HEK293 (cell line): ENCODE measurements around the gene KRTAP10-12.
"Not testable (repeated sequence)": the region's sequence is repeated elsewhere in the genome, so short reads cannot be mapped to it uniquely, and the experiment has no call there.

Experiments used
- CTCF ChIA-PET: fragments of 350-600 bp; formaldehyde crosslinking; extraction: SDS; loops from one replicate; lab custom pipeline; 2021; ENCODE audit warnings: antibody characterized with exemption; lab: Yijun Ruan, JAX
- POLR2A ChIA-PET: fragments of 300-600 bp; formaldehyde crosslinking; extraction: SDS; loops from one replicate; lab custom pipeline; 2020; ENCODE audit warnings: antibody characterized with exemption, inconsistent platforms; lab: Yijun Ruan, JAX
- H3K27ac ChIP-seq: fragments of 200-500 bp; sonication (Bioruptor generic); 2 replicates; pipeline ENCODE4 v1.5.1; 2014; ENCODE audit warnings: low read depth, low read length, control low read depth, inconsistent platforms; ENCODE audit errors: extremely low read depth
- H3K36me3 ChIP-seq, 2 experiments: fragments of 200-500 bp in 1 of 2; sonication (Bioruptor generic) in 1 of 2; 1 replicate in 1 of 2; 2 replicates in 1 of 2; pipeline ENCODE4 v1.5.1; 2014 to 2017; ENCODE audit warnings: inconsistent platforms in 2 of 2, low read length in 2 of 2; ENCODE audit not compliant: control insufficient read depth in 2 of 2, insufficient read depth in 1 of 2
- H3K4me1 ChIP-seq: fragments of 200-500 bp; sonication (Bioruptor generic); 2 replicates; pipeline ENCODE4 v1.5.1; 2014; ENCODE audit warnings: mild to moderate bottlenecking, low read length, inconsistent platforms; ENCODE audit not compliant: control insufficient read depth, insufficient read depth
- H3K4me3 ChIP-seq: 2 replicates; pipeline ENCODE4 v1.5.1; 2011; ENCODE audit warnings: low read depth, mild to moderate bottlenecking, control low read depth, low read length, moderate library complexity
- H3K9me3 ChIP-seq: fragments of 200-500 bp; sonication (Bioruptor generic); 2 replicates; pipeline ENCODE4 v1.5.1; 2014; ENCODE audit warnings: low read depth, low read length, inconsistent platforms; ENCODE audit not compliant: control insufficient read depth, insufficient read depth
- GLIS1 ChIP-seq: fragments of 450-650 bp; formaldehyde crosslinking; IDR thresholded peaks from 2 replicates; pipeline ENCODE4 v1.5.1; 2016; ENCODE audit warnings: missing biosample characterization, missing genetic modification characterization
- KLF8 ChIP-seq: fragments of 450-650 bp; formaldehyde crosslinking; IDR thresholded peaks from 2 replicates; pipeline ENCODE4 v1.5.1; 2016; ENCODE audit warnings: missing biosample characterization, missing genetic modification characterization
- PRDM2 ChIP-seq: fragments of 450-650 bp; formaldehyde crosslinking; IDR thresholded peaks from 2 replicates; pipeline ENCODE4 v1.5.1; 2016; ENCODE audit warnings: missing biosample characterization, missing genetic modification characterization, borderline replicate concordance
- YY1 ChIP-seq: fragments of 450-650 bp; formaldehyde crosslinking; IDR thresholded peaks from 2 replicates; pipeline ENCODE4 v1.5.1; 2018; ENCODE audit warnings: missing biosample characterization, missing genetic modification characterization
- ZBTB26 ChIP-seq: fragments of 450-650 bp; formaldehyde crosslinking; optimal IDR thresholded peaks from 2 replicates; pipeline ENCODE3; 2016; ENCODE audit warnings: missing biosample characterization, mild to moderate bottlenecking, missing genetic modification characterization
- ZEB2 ChIP-seq: fragments of 450-650 bp; formaldehyde crosslinking; IDR thresholded peaks from 2 replicates; pipeline ENCODE4 v1.5.1; 2016; ENCODE audit warnings: missing biosample characterization, missing genetic modification characterization
- ZFP37 ChIP-seq: fragments of 450-650 bp; formaldehyde crosslinking; IDR thresholded peaks from 2 replicates; pipeline ENCODE4 v1.5.1; 2016; ENCODE audit warnings: missing biosample characterization, missing genetic modification characterization
- ZNF169 ChIP-seq: fragments of 450-650 bp; formaldehyde crosslinking; IDR thresholded peaks from 2 replicates; pipeline ENCODE4 v1.5.1; 2016; ENCODE audit warnings: missing biosample characterization, missing genetic modification characterization
- ZNF175 ChIP-seq: fragments of 450-650 bp; formaldehyde crosslinking; IDR thresholded peaks from 2 replicates; pipeline ENCODE4 v1.5.1; 2016; ENCODE audit warnings: missing biosample characterization, missing genetic modification characterization
- ZNF211 ChIP-seq: fragments of 450-650 bp; formaldehyde crosslinking; IDR thresholded peaks from 2 replicates; pipeline ENCODE4 v1.5.1; 2016; ENCODE audit warnings: low read depth, missing biosample characterization, missing genetic modification characterization
- ZNF266 ChIP-seq: fragments of 450-650 bp; formaldehyde crosslinking; IDR thresholded peaks from 2 replicates; pipeline ENCODE4 v1.5.1; 2016; ENCODE audit warnings: missing biosample characterization, missing genetic modification characterization, low read depth
- ZNF302 ChIP-seq: fragments of 450-650 bp; formaldehyde crosslinking; IDR thresholded peaks from 2 replicates; pipeline ENCODE4 v1.5.1; 2016; ENCODE audit warnings: missing biosample characterization, missing genetic modification characterization, low read depth
- ZNF394 ChIP-seq: fragments of 450-650 bp; formaldehyde crosslinking; IDR thresholded peaks from 2 replicates; pipeline ENCODE4 v1.5.1; 2016; ENCODE audit warnings: missing biosample characterization, missing genetic modification characterization, mild to moderate bottlenecking, moderate library complexity, borderline replicate concordance
- ZNF514 ChIP-seq: fragments of 450-650 bp; formaldehyde crosslinking; IDR thresholded peaks from 2 replicates; pipeline ENCODE4 v1.5.1; 2016; ENCODE audit warnings: missing biosample characterization, missing genetic modification characterization
- ZNF544 ChIP-seq: fragments of 450-650 bp; formaldehyde crosslinking; IDR thresholded peaks from 2 replicates; pipeline ENCODE4 v1.5.0; 2017; ENCODE audit warnings: missing biosample characterization, missing genetic modification characterization
- ZNF549 ChIP-seq: fragments of 450-650 bp; IDR thresholded peaks from 2 replicates; pipeline ENCODE4 v1.5.1; 2018; ENCODE audit warnings: missing biosample characterization, missing genetic modification characterization, mild to moderate bottlenecking, inconsistent platforms, moderate library complexity
- ZNF555 ChIP-seq: fragments of 450-650 bp; formaldehyde crosslinking; conservative IDR thresholded peaks from 2 replicates; pipeline ENCODE4 v1.5.1; 2017; ENCODE audit warnings: missing biosample characterization, mild to moderate bottlenecking, missing genetic modification characterization, inconsistent platforms
- ZNF585B ChIP-seq: fragments of 450-650 bp; formaldehyde crosslinking; IDR thresholded peaks from 2 replicates; pipeline ENCODE4 v1.5.1; 2016; ENCODE audit warnings: missing biosample characterization, missing genetic modification characterization
- ZNF677 ChIP-seq: fragments of 450-650 bp; IDR thresholded peaks from 2 replicates; pipeline ENCODE4 v1.5.0; 2018; ENCODE audit warnings: missing biosample characterization, mild to moderate bottlenecking, missing genetic modification characterization, moderate library complexity

Gene KRTAP10-12

GRCh38 chr21:44687671-44688070, 9.3 kb upstream of the KRTAP10-12 start:
- H3K36me3 ChIP-seq = no peaks in the 10 kb centered on the region
- POLR2A ChIA-PET = no interaction called here
- CTCF ChIA-PET = no interaction called here
- H3K4me3 ChIP-seq = no peak overlapping the region
- no peaks in the 10 kb centered on the region; the same call in 1 of the 2 replicates for H3K9me3 ChIP-seq
- H3K4me1 ChIP-seq = no peaks in the 10 kb centered on the region
- TF ChIP-seq ZNF175 (tag by site-specific recombination) (no peak), GLIS1 (tag by site-specific recombination) (peak; percentile 71)
- H3K27ac ChIP-seq = no peak overlapping the region

- H3K9me3 ChIP-seq, CTCF ChIA-PET, H3K4me1 ChIP-seq, H3K36me3 ChIP-seq, H3K4me3 ChIP-seq, H3K27ac ChIP-seq, POLR2A ChIA-PET: not testable (repeated sequence)
Measured at GRCh38 chr21:44689740-44690139, 7.2 kb upstream of the KRTAP10-12 start.

- Histone ChIP-seq H3K36me3 (no peaks in the 10 kb centered on the region), H3K4me1 (no peaks in the 10 kb centered on the region), H3K4me3 (no peak overlapping the region), H3K27ac (no peak overlapping the region), H3K9me3 (no peaks in the 10 kb centered on the region; the same call in none of the 2 replicates)
- no peak for TF ChIP-seq YY1 (tag by site-specific recombination)
- TF ChIP-seq PRDM2 (tag by site-specific recombination) = no peak
- no peak for TF ChIP-seq ZNF266 (tag by site-specific recombination)
- no peak for TF ChIP-seq KLF8 (tag by site-specific recombination)
- TF ChIP-seq ZNF677 (tag by site-specific recombination) = no peak
- no peak for TF ChIP-seq ZNF394 (tag by site-specific recombination)
- TF ChIP-seq ZFP37 (tag by site-specific recombination) = no peak
- no peak for TF ChIP-seq ZBTB26 (tag by site-specific recombination)
- no peak for TF ChIP-seq ZNF302 (tag by site-specific recombination)
- no peak for TF ChIP-seq ZNF555 (tag by site-specific recombination)
- TF ChIP-seq ZNF211 (tag by site-specific recombination) = no peak
- no peak for TF ChIP-seq ZNF514 (tag by site-specific recombination)
- TF ChIP-seq ZEB2 (tag by site-specific recombination) = no peak
- no peak for TF ChIP-seq ZNF169 (tag by site-specific recombination)
- TF ChIP-seq ZNF549 (tag by site-specific recombination) = no peak
- TF ChIP-seq ZNF585B (tag by site-specific recombination) = no peak
- TF ChIP-seq ZNF544 (tag by site-specific recombination) = no peak
- ChIA-PET CTCF (interaction anchor here (1.1 kb wide), 1 partner anchor 181 kb away, joined by 4 read pairs; no protein-coding TSS in a partner anchor), POLR2A (interaction anchor here (0.6 kb wide), 1 partner anchor 93 kb away, joined by 3 read pairs; no protein-coding TSS in a partner anchor)
Measured at GRCh38 chr21:44691686-44692085, 5.3 kb upstream of the KRTAP10-12 start.
